ENCODE results near the gene SLA2.
"Not testable (repeated sequence)": the region's sequence is repeated elsewhere in the genome, so short reads cannot be mapped to it uniquely, and the experiment has no call there.

SLA2 gene

GRCh38 chr20:36645998-36646397 is at the start of gene SLA2:
Gene SLA2, minus strand, starts transcription at chr20:36646196. Its CDS starts 4,861 bp downstream, at chr20:36641335.
- no peak for FAIRE-seq

GRCh38 chr20:36695467-36695866 is 49.5 kb upstream of the SLA2 start:
- not testable (repeated sequence) for FAIRE-seq

- no peak for FAIRE-seq
These were observed 42.6 kb upstream of the SLA2 start for GRCh38 chr20:36688630-36689029.

- no peak for FAIRE-seq
These were observed 41.9 kb upstream of the SLA2 start for GRCh38 chr20:36687850-36688249.

- no peak for FAIRE-seq
These were observed 40.9 kb upstream of the SLA2 start for GRCh38 chr20:36686944-36687343.

GRCh38 chr20:36686504-36686903 is 40.5 kb upstream of the SLA2 start:
- no peak for FAIRE-seq

- FAIRE-seq: no peak
These were observed 38.8 kb upstream of the SLA2 start for GRCh38 chr20:36684747-36685146.

- FAIRE-seq: no peak
These were observed 36.3 kb upstream of the SLA2 start for GRCh38 chr20:36682311-36682710.

- no peak for FAIRE-seq
These were observed 31.4 kb upstream of the SLA2 start for GRCh38 chr20:36677422-36677771.

GRCh38 chr20:36676701-36677421 is 30.9 kb upstream of the SLA2 start:
- no peak for FAIRE-seq

- FAIRE-seq: not testable (repeated sequence)
These were observed 29.5 kb upstream of the SLA2 start for GRCh38 chr20:36675545-36675944.

- FAIRE-seq: no peak
These were observed 27.0 kb upstream of the SLA2 start for GRCh38 chr20:36672991-36673390.

GRCh38 chr20:36670665-36671357 is 24.8 kb upstream of the SLA2 start:
- no peak for FAIRE-seq

- no peak for FAIRE-seq
These were observed 20.3 kb upstream of the SLA2 start for GRCh38 chr20:36666181-36666740.

- no peak for FAIRE-seq
These were observed 17.0 kb upstream of the SLA2 start for GRCh38 chr20:36663031-36663430.

- FAIRE-seq: no peak
These were observed 12.3 kb upstream of the SLA2 start for GRCh38 chr20:36658300-36658699.

- FAIRE-seq: no peak
These were observed 10.7 kb upstream of the SLA2 start for GRCh38 chr20:36656733-36657132.

- FAIRE-seq: no peak
These were observed 9.0 kb upstream of the SLA2 start for GRCh38 chr20:36655004-36655403.

- FAIRE-seq: no peak
These were observed 8.5 kb upstream of the SLA2 start for GRCh38 chr20:36654506-36654905.

- FAIRE-seq: no peak
These were observed 7.5 kb upstream of the SLA2 start for GRCh38 chr20:36653456-36653855.

GRCh38 chr20:36647196-36648121 is 1.5 kb upstream of the SLA2 start:
- no peak for FAIRE-seq

GRCh38 chr20:36646678-36647077 is 682 bp upstream of the SLA2 start:
- no peak for FAIRE-seq

GRCh38 chr20:36645353-36645752 is 643 bp downstream of the SLA2 start:
- no peak for FAIRE-seq
